OCI-LY1 (cell line): Measurements from ENCODE around the gene APPBP2.

Experiments used
- H2AFZ ChIP-seq: fragments of 200-600 bp; sonication (generic), shearing (Covaris generic); 2 replicates; pipeline ENCODE4 v1.6.0; 2014; ENCODE audit warnings: antibody characterized with exemption, mild to moderate bottlenecking, low read length
- H3F3A ChIP-seq: fragments of 200-600 bp; sonication (generic), shearing (Covaris generic); 2 replicates; pipeline ENCODE4 v1.6.0; 2014; ENCODE audit warnings: mild to moderate bottlenecking, antibody characterized with exemption, low read length, moderate library complexity; ENCODE audit not compliant: insufficient read depth
- H3K27ac ChIP-seq: fragments of 200-600 bp; sonication (generic); 2 replicates; pipeline ENCODE4 v1.5.1; 2014; ENCODE audit warnings: low read length, mixed run types, mild to moderate bottlenecking, low read depth; ENCODE audit not compliant: poor library complexity, severe bottlenecking
- H3K27me3 ChIP-seq: fragments of 200-600 bp; sonication (generic); 2 replicates; pipeline ENCODE4 v1.6.0; 2014; ENCODE audit warnings: antibody characterized with exemption, mild to moderate bottlenecking, low read length, moderate library complexity; ENCODE audit not compliant: insufficient read depth
- H3K36me3 ChIP-seq: fragments of 200-600 bp; sonication (generic); 2 replicates; pipeline ENCODE4 v1.6.1; 2014; ENCODE audit warnings: mild to moderate bottlenecking, antibody characterized with exemption, low read length, moderate library complexity, mixed read lengths; ENCODE audit not compliant: insufficient read depth
- H3K4me1 ChIP-seq: fragments of 200-600 bp; sonication (generic); 2 replicates; pipeline ENCODE4 v1.5.1; 2014; ENCODE audit warnings: mild to moderate bottlenecking, low read length, moderate library complexity; ENCODE audit not compliant: insufficient read depth, severe bottlenecking
- H3K4me2 ChIP-seq: fragments of 200-600 bp; sonication (generic), shearing (Covaris generic); 2 replicates; pipeline ENCODE4 v1.6.1; 2014; ENCODE audit warnings: low read length
- H3K4me3 ChIP-seq: fragments of 200-600 bp; sonication (generic); 2 replicates; pipeline ENCODE4 v1.5.1; 2014; ENCODE audit warnings: low read length, low read depth, mild to moderate bottlenecking, mixed read lengths; ENCODE audit not compliant: poor library complexity, severe bottlenecking
- H3K79me2 ChIP-seq: fragments of 200-600 bp; shearing (Covaris generic); 2 replicates; pipeline ENCODE4 v1.6.1; 2016; ENCODE audit warnings: mixed run types, low read length, mixed read lengths; ENCODE audit not compliant: insufficient read depth
- H3K9ac ChIP-seq: fragments of 200-600 bp; sonication (generic), shearing (Covaris generic); 2 replicates; pipeline ENCODE4 v1.6.1; 2014; ENCODE audit warnings: mild to moderate bottlenecking, low read length, mixed read lengths
- H3K9me2 ChIP-seq: fragments of 200-600 bp; sonication (generic), shearing (Covaris generic); 2 replicates; pipeline ENCODE4 v1.6.1; 2014; ENCODE audit warnings: low read depth, mild to moderate bottlenecking, low read length, mixed read lengths
- H3K9me3 ChIP-seq: fragments of 200-600 bp; shearing (Covaris generic); 2 replicates; pipeline ENCODE4 v1.6.1; 2014; ENCODE audit warnings: low read length, mixed read lengths
- H4K20me1 ChIP-seq: fragments of 200-600 bp; sonication (generic), shearing (Covaris generic); 2 replicates; pipeline ENCODE4 v1.6.0; 2016; ENCODE audit warnings: mild to moderate bottlenecking, low read length; ENCODE audit not compliant: insufficient read depth
- CTCF ChIP-seq: fragments of 200-600 bp; sonication (generic), shearing (Covaris generic); IDR thresholded peaks from 2 replicates; pipeline ENCODE4 v1.5.1; 2017; ENCODE audit warnings: mild to moderate bottlenecking, antibody characterized with exemption, low read length, moderate library complexity, mixed read lengths
- EZH2 ChIP-seq: fragments of 200-600 bp; sonication (generic), shearing (Covaris generic); IDR thresholded peaks from 2 replicates; pipeline ENCODE4 v1.8.0; 2017; ENCODE audit warnings: borderline replicate concordance, mixed run types, mild to moderate bottlenecking, antibody characterized with exemption, low read length, moderate library complexity, mixed read lengths

APPBP2 gene

DNA sequence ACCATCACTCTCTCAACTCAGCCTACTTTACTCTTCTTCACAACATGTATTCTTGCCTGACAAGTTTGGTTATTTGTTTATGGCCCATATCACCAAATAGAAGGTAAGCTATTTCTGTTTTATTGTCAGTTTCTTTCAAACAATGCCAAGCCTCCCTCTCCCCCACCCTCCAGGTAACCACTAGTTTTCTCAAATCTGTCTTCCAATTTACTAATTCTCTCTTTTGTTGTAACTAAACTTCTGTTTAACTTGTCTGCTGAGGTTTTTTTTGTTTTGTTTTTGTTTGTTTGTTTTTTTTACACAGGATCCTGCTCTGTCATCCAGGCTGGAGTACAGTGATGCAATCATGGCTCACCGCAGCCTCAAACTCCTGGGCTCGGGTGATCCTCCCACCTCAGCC lies 68.9 kb downstream of the APPBP2 start:
- Histone ChIP-seq H4K20me1 (no peaks in the 10 kb centered on the region), H3F3A (no peaks in the 10 kb centered on the region), H2AFZ (no peak overlapping the region), H3K4me3 (no peak overlapping the region), H3K79me2 (no peaks in the 10 kb centered on the region), H3K4me1 (no peaks in the 10 kb centered on the region), H3K9ac (no peak overlapping the region), H3K27me3 (no peaks in the 10 kb centered on the region), H3K27ac (no peak overlapping the region), H3K4me2 (no peak overlapping the region), H3K36me3 (peaks cover 79% of the 10 kb centered on the region), H3K9me2 (no peaks in the 10 kb centered on the region), H3K9me3 (0 out of 2 replicates have a peak, but pooled peaks cover 3% of the 10 kb centered on the region)
- TF ChIP-seq CTCF (no peak), EZH2 (no peak)

DNA sequence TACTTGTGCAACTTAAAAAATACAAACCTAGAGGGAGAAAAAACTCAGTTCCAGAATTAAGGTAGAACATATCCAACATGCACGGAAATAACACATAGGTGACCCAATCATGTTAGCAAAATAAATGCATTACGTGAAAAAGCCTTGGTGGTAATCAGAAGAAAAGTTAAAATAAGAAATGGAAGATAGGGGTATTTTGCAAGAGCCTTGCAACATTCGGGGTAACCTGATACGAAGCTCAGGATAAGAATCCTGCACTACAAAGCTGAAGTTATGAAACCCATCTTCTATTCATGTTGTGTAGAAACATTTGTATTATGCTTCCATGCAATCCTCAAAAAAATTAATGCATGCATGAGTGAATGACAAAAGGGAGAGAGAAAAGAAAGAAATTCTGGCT lies 70.7 kb downstream of the APPBP2 start:
- 0 out of 2 replicates have a peak, but pooled peaks cover 3% of the 10 kb centered on the region for H3K9me3 ChIP-seq
- H3K4me1 ChIP-seq = no peaks in the 10 kb centered on the region
- H3K4me2 ChIP-seq = no peak overlapping the region
- H4K20me1 ChIP-seq = no peaks in the 10 kb centered on the region
- no peaks in the 10 kb centered on the region for H3K79me2 ChIP-seq
- H3K27ac ChIP-seq = no peak overlapping the region
- H3F3A ChIP-seq = no peaks in the 10 kb centered on the region
- TF ChIP-seq CTCF = no peak
- no peak for TF ChIP-seq EZH2
- no peak overlapping the region for H3K4me3 ChIP-seq
- no peak overlapping the region for H2AFZ ChIP-seq
- no peak overlapping the region for H3K9ac ChIP-seq
- no peaks in the 10 kb centered on the region for H3K9me2 ChIP-seq
- H3K27me3 ChIP-seq = no peaks in the 10 kb centered on the region
- H3K36me3 ChIP-seq = peaks cover 75% of the 10 kb centered on the region

DNA sequence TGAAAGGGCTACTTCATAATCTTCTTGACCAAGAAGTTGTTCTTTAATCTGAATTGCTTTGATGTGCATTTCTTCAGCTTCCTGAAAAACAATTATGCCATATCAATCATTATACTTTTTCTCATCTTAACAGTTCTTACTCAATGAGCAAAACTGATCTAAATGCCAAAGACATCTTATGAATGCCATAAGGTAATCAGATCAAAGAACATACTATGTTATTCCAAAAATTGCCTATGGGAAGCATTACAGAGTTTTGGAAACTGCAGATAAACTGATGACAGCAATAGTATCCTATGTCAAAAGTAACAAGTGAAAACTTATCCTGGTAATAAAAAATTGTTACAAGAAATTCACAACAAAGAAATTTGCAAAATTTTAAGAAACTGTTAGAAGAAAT lies 74.1 kb downstream of the APPBP2 start:
- H3K4me1 ChIP-seq = no peaks in the 10 kb centered on the region
- no peak overlapping the region for H3K9ac ChIP-seq
- no peak for TF ChIP-seq EZH2
- TF ChIP-seq CTCF = no peak
- H3K79me2 ChIP-seq = no peaks in the 10 kb centered on the region
- peaks cover 61% of the 10 kb centered on the region for H3K36me3 ChIP-seq
- no peaks in the 10 kb centered on the region for H3K9me2 ChIP-seq
- H3K4me3 ChIP-seq = no peak overlapping the region
- H2AFZ ChIP-seq = no peak overlapping the region
- H3K4me2 ChIP-seq = no peak overlapping the region
- H4K20me1 ChIP-seq = no peaks in the 10 kb centered on the region
- H3K27ac ChIP-seq = no peak overlapping the region
- no peaks in the 10 kb centered on the region for H3K9me3 ChIP-seq
- no peaks in the 10 kb centered on the region for H3F3A ChIP-seq
- H3K27me3 ChIP-seq = no peaks in the 10 kb centered on the region
